HepG2 (cell line): ENCODE results near the gene MYL11. TPM values are rescaled to one million over a fixed set of nuclear protein-coding genes. Genes with fewer than 3 reads are reported as not detected.

Experiments
- AKAP8 ChIP-seq: sonication (generic); formaldehyde crosslinking; IDR thresholded peaks from 2 replicates; pipeline ENCODE4 v1.5.1; 2020; ENCODE audit warnings: mild to moderate bottlenecking, missing genetic modification reagents
- BORCS8-MEF2B ChIP-seq: sonication (generic); formaldehyde crosslinking; IDR thresholded peaks from 2 replicates; pipeline ENCODE4 v1.8.0; 2022; ENCODE audit warnings: mild to moderate bottlenecking, missing genetic modification reagents
- DPF2 ChIP-seq: sonication (generic); formaldehyde crosslinking; IDR thresholded peaks from 2 replicates; pipeline ENCODE4 v1.4.0; 2020; ENCODE audit warnings: mild to moderate bottlenecking, low read depth, missing genetic modification reagents, borderline replicate concordance
- EP300 ChIP-seq, 3 experiments: sonication (generic) in 1 of 3; formaldehyde crosslinking in 1 of 3; IDR thresholded peaks; 2 replicates each; pipeline versions ENCODE4 v1.5.1 to v1.6.1; 2011 to 2020; ENCODE audit warnings: low read depth in 2 of 3, low read length in 2 of 3, borderline replicate concordance in 1 of 3, improper control_type of control experiment in 1 of 3, mild to moderate bottlenecking in 1 of 3, missing genetic modification reagents in 1 of 3, moderate library complexity in 1 of 3
- FOXC1 ChIP-seq: sonication (generic); formaldehyde crosslinking; IDR thresholded peaks from 2 replicates; pipeline ENCODE4 v1.8.0; 2022; ENCODE audit warnings: mild to moderate bottlenecking, missing genetic modification reagents, borderline replicate concordance
- FOXK2 ChIP-seq: fragments of 450-650 bp; IDR thresholded peaks from 2 replicates; pipeline ENCODE4 v1.6.1; 2016
- MED1 ChIP-seq: sonication (generic); formaldehyde crosslinking; IDR thresholded peaks from 2 replicates; pipeline ENCODE4 v1.4.0; 2020; ENCODE audit warnings: missing genetic modification reagents
- MTA1 ChIP-seq: sonication (generic); formaldehyde crosslinking; IDR thresholded peaks from 2 replicates; pipeline ENCODE4 v1.4.0; 2020; ENCODE audit warnings: missing genetic modification reagents, mild to moderate bottlenecking, borderline replicate concordance
- NCOR1 ChIP-seq: fragments of 200-600 bp; sonication (generic); IDR thresholded peaks from 2 replicates; pipeline ENCODE4 v1.7.0; 2017; ENCODE audit warnings: antibody characterized with exemption, low read length, borderline replicate concordance
- NR2F6 ChIP-seq, 2 experiments: IDR thresholded peaks; 2 replicates each; pipeline ENCODE4 v1.6.1; 2016; ENCODE audit warnings: antibody characterized with exemption in 1 of 2, mild to moderate bottlenecking in 1 of 2
- SKI ChIP-seq: fragments of 450-650 bp; IDR thresholded peaks from one replicate; pipeline ENCODE4 v1.6.1; 2018; ENCODE audit warnings: mild to moderate bottlenecking; ENCODE audit not compliant: partially characterized antibody
- ZNF24 ChIP-seq: fragments of 450-650 bp; IDR thresholded peaks from 2 replicates; pipeline ENCODE4 v1.6.1; 2017; ENCODE audit warnings: antibody characterized with exemption, mild to moderate bottlenecking
- ZNF431 ChIP-seq: sonication (generic); formaldehyde crosslinking; IDR thresholded peaks from 2 replicates; pipeline ENCODE4 v1.9.0; 2022; ENCODE audit warnings: missing genetic modification reagents, low read depth, mild to moderate bottlenecking, borderline replicate concordance
- ZNF652 ChIP-seq: IDR thresholded peaks from 2 replicates; pipeline ENCODE4 v1.6.1; 2016; ENCODE audit warnings: low read depth, borderline replicate concordance
- polyA plus RNA-seq, 8 experiments: library from polyadenylated mRNA; depleted of rRNA in 3 of 8; stranded (reverse) in 7 of 8; unstranded in 1 of 8; fragments of >200 nt; fragmentation: Illumina TruSeq in 4 of 8; extraction: Trizol in 4 of 8; gene quantifications; 2 replicates each; pipeline versions ENCODE4 v1.2.1 to v1.2.3, GENCODE V29; 2011 to 2016; ENCODE audit warnings: low read depth in 4 of 8, missing spikeins in 1 of 8, mixed read lengths in 1 of 8; ENCODE audit not compliant: insufficient read depth in 1 of 8
- total RNA-seq, 5 experiments: library from RNA; depleted of rRNA; stranded (reverse); fragments of >200 nt; fragmentation: Illumina TruSeq; extraction: Trizol; gene quantifications; 2 replicates each; pipeline ENCODE4 v1.2.3, GENCODE V29; 2016; ENCODE audit warnings: low read depth in 1 of 5
- TF ChIP-seq, protein P1 (sequence below): sonication (generic); formaldehyde crosslinking; IDR thresholded peaks from 2 replicates; pipeline ENCODE4 v1.4.0; 2020; ENCODE audit warnings: missing genetic modification reagents, borderline replicate concordance
- TF ChIP-seq, protein P2 (sequence below): sonication (generic); formaldehyde crosslinking; IDR thresholded peaks from 2 replicates; pipeline ENCODE4 v1.4.0; 2020; ENCODE audit warnings: mild to moderate bottlenecking, missing genetic modification reagents
- TF ChIP-seq, protein P3 (sequence below): sonication (generic); formaldehyde crosslinking; IDR thresholded peaks from 2 replicates; pipeline ENCODE4 v1.4.0; 2020; ENCODE audit warnings: mild to moderate bottlenecking, missing genetic modification reagents, borderline replicate concordance

MYL11 gene
- total and polyA plus RNA-seq, 2 of the 13 experiments (the other 11 are each of a cell fraction or from before 2014, with no cell fraction given) = not detected

DNA sequence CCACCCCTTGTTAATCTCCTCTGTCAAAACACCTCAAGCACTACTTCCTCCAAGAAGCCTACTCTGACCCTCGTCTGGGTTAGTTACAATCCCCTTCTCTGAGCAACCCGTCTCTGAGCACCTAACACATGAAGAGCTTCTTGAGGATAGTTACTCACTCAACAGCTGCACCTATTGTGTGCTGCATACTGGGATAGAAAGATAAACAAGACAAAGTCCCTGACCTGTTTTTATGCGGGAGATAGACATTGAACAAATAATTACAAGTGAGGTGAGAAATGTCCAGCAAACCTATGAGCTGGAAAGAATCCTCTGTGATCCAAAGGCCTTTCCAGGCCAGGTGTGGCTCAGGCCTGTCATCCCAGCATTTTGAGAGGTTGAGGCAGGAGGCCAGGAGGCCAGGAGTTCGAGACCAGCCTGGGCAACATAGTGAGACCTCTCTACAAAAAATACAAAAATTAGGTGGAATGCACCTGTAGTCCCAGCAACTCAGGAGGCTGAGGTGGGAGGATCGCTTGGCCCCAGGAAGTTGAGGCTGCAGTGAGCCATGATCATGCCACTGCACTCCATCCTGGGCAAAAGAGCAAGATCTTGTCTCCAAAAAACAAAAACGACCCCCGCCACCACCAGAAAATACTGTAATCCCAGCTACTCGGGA is 27.3 kb downstream of the MYL11 start (continued):
- TF ChIP-seq, protein P1, sequence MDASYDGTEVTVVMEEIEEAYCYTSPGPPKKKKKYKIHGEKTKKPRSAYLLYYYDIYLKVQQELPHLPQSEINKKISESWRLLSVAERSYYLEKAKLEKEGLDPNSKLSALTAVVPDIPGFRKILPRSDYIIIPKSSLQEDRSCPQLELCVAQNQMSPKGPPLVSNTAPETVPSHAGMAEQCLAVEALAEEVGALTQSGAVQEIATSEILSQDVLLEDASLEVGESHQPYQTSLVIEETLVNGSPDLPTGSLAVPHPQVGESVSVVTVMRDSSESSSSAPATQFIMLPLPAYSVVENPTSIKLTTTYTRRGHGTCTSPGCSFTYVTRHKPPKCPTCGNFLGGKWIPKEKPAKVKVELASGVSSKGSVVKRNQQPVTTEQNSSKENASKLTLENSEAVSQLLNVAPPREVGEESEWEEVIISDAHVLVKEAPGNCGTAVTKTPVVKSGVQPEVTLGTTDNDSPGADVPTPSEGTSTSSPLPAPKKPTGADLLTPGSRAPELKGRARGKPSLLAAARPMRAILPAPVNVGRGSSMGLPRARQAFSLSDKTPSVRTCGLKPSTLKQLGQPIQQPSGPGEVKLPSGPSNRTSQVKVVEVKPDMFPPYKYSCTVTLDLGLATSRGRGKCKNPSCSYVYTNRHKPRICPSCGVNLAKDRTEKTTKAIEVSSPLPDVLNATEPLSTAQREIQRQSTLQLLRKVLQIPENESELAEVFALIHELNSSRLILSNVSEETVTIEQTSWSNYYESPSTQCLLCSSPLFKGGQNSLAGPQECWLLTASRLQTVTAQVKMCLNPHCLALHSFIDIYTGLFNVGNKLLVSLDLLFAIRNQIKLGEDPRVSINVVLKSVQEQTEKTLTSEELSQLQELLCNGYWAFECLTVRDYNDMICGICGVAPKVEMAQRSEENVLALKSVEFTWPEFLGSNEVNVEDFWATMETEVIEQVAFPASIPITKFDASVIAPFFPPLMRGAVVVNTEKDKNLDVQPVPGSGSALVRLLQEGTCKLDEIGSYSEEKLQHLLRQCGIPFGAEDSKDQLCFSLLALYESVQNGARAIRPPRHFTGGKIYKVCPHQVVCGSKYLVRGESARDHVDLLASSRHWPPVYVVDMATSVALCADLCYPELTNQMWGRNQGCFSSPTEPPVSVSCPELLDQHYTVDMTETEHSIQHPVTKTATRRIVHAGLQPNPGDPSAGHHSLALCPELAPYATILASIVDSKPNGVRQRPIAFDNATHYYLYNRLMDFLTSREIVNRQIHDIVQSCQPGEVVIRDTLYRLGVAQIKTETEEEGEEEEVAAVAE (CRISPR knock-in tag) = peak; percentile 88
- TF ChIP-seq DPF2 (CRISPR knock-in tag) = peak; percentile 78; the same call in 1 of the 2 replicates
- TF ChIP-seq FOXC1 (CRISPR knock-in tag) = peak; percentile 13
- peak; percentile 71 for TF ChIP-seq MED1 (CRISPR knock-in tag)
- peak; percentile 37; the same call in 1 of the 2 replicates for TF ChIP-seq BORCS8-MEF2B (CRISPR knock-in tag)
- TF ChIP-seq, protein P2, sequence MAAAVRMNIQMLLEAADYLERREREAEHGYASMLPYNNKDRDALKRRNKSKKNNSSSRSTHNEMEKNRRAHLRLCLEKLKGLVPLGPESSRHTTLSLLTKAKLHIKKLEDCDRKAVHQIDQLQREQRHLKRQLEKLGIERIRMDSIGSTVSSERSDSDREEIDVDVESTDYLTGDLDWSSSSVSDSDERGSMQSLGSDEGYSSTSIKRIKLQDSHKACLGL (CRISPR knock-in tag) = no peak
- peak; percentile 51; the same call in 1 of the 2 replicates for TF ChIP-seq ZNF652 (CRISPR knock-in tag)
- peak; percentile 83 for TF ChIP-seq SKI
- no peak for TF ChIP-seq ZNF431
- TF ChIP-seq NCOR1 = peak; percentile 86; the same call in 1 of the 2 replicates
- no peak; the same call in 1 of the 2 replicates for TF ChIP-seq AKAP8 (CRISPR knock-in tag)
- TF ChIP-seq EP300 (IDR thresholded peaks at IDR 0.05; ENCODE audit: low read depth in 2 of 2, low read length in 2 of 2) = peak; percentile 33 to 77; a peak in 2 of 4 replicates
- TF ChIP-seq EP300 (CRISPR knock-in tag; IDR thresholded peaks at IDR 0.05; ENCODE audit: borderline replicate concordance) = peak; percentile 40; the same call in 1 of the 2 replicates
- TF ChIP-seq NR2F6 (IDR thresholded peaks at IDR 0.05) = peak; percentile 64
- TF ChIP-seq NR2F6 (CRISPR knock-in tag; IDR thresholded peaks at IDR 0.05) = peak; percentile 76
- peak; percentile 97 for TF ChIP-seq FOXK2
- 0 out of 2 replicates have a peak, but pooled peaks have one; percentile 23 for TF ChIP-seq MTA1 (CRISPR knock-in tag)
- TF ChIP-seq, protein P3, sequence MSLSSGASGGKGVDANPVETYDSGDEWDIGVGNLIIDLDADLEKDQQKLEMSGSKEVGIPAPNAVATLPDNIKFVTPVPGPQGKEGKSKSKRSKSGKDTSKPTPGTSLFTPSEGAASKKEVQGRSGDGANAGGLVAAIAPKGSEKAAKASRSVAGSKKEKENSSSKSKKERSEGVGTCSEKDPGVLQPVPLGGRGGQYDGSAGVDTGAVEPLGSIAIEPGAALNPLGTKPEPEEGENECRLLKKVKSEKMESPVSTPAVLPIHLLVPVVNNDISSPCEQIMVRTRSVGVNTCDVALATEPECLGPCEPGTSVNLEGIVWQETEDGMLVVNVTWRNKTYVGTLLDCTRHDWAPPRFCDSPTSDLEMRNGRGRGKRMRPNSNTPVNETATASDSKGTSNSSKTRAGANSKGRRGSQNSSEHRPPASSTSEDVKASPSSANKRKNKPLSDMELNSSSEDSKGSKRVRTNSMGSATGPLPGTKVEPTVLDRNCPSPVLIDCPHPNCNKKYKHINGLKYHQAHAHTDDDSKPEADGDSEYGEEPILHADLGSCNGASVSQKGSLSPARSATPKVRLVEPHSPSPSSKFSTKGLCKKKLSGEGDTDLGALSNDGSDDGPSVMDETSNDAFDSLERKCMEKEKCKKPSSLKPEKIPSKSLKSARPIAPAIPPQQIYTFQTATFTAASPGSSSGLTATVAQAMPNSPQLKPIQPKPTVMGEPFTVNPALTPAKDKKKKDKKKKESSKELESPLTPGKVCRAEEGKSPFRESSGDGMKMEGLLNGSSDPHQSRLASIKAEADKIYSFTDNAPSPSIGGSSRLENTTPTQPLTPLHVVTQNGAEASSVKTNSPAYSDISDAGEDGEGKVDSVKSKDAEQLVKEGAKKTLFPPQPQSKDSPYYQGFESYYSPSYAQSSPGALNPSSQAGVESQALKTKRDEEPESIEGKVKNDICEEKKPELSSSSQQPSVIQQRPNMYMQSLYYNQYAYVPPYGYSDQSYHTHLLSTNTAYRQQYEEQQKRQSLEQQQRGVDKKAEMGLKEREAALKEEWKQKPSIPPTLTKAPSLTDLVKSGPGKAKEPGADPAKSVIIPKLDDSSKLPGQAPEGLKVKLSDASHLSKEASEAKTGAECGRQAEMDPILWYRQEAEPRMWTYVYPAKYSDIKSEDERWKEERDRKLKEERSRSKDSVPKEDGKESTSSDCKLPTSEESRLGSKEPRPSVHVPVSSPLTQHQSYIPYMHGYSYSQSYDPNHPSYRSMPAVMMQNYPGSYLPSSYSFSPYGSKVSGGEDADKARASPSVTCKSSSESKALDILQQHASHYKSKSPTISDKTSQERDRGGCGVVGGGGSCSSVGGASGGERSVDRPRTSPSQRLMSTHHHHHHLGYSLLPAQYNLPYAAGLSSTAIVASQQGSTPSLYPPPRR (CRISPR knock-in tag) = peak; percentile 77
- TF ChIP-seq ZNF24 = peak; percentile 82; the same call in 1 of the 2 replicates
